GM21576 (cell line): Measurements from ENCODE around the gene TICAM1.
"Not testable (repeated sequence)": the region's sequence is repeated elsewhere in the genome, so short reads cannot be mapped to it uniquely, and the experiment has no call there.

Experiments used
- ATAC-seq: cut with Tn5 transposase; IDR thresholded peaks from one replicate; pipeline ENCODE4 v1.9.1; 2021; ENCODE audit warnings: mild to moderate bottlenecking, moderate library complexity; ENCODE audit not compliant: unreplicated experiment

TICAM1 gene

DNA sequence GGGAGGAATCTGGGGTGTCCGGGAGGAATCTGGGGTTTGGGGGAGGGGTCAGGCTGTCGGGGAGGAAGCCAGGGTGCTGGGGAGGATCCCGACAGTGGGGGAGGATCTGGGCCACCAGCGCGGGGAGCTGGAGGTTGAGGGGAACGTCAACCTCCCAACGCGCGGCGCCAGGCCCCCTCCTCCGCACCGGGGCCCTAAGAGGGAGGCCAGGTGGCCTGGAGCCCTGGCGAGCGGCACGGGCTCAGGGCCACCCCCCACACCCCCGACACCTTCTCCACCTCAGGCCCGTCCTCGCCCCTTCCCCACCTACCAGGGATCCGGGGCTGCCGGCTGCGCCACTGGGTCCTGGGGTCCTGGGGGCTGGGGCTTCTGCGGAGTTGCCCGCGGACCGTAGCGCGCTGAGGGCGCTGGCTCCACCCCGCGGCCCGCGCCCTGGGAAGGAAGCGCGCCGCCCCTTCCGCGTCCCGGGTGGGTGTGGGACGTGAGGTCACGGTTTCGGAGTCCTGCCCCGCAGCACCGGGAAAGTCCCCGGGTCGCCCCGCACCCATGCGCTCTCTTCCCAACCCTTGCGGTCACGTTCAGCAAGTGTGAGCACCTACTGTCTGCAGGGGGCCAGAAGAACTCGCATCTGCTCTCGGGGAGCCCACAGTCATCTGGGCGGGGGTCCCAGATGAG is at the start of gene TICAM1:
Gene TICAM1, minus strand, starts transcription at position 409 of the 675 bp plus-strand sequence. CDS start 13,335 bp downstream, outside the sequence.
- no peak for ATAC-seq

DNA sequence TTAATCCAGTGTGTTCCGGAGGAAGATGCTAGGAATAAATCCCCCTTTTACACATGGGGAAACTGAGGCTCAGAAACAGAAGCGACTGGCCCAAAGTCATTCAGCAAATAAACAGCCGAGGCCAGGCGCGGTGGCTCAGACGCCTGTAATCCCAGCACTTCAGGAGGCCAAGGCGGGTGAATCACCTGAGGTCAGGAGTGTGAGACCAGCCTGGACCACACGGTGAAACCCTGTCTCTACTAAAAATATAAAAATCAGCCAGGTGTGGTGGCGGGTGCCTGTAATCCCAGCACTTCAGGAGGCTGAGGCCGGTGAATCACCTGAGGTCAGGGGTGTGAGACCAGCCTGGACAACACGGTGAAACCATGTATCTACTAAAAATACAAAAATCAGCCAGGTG is 47.5 kb upstream of the TICAM1 start:
- ATAC-seq: no peak

DNA sequence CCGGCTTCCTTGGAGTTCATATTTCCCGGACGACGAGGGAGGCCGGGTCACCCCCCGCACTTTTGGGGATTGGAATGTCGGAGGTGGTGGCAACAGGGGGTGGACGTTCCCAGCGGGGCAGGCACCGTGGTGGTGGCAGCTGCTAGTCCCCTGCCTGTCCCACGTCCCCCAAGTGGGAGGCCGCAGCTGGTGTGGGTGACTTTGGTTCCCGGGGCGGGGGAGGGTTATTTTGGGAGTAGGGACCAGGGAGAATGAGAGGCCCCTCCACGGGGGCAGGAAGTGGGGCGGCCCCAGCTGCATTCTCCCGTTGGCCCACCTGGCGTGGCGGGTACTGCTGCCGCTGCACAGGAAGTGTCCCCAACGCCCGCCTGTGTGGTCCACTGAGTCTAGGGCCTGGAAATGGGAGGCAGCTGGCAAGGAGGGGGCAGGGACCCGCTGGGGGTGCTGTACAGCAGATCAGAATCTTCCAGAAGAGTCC is 47.0 kb upstream of the TICAM1 start:
- no peak for ATAC-seq

DNA sequence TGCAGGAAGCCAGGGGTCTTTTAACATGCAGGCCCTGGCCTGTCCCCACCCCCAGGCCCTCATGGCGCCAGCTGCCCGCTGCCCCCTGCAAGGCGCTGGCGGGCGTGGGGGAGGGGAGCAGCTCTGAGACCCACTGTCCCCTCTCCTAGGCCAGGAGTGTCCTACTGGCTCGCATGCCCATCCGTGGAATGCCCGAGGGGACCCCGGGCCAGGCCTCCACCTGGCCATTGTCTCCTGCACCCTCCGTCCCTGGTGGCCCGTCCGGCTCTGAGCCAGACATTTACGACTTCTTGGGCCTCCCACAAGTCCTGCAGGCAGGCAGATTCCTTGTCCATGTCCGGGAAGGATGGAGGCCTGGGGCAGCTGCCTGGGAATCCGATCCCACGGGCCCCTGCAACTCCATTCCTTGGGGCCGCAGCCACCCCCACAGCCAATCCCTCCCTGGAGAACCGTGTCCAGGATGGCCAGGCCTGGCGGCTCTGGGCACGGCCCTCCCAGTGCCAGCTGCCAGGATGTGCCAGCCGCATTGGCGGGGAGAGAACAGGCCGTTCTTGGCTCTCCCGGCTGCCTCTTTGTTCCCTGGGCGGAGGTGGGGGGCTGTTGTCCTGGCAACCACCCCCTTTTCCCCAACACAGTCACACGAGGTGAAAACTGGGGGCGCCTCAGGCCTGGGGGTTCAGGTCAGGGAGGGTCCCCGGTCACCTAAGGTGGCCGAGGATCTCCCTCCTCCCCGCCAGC is 46.4 kb upstream of the TICAM1 start:
- ATAC-seq: no peak

DNA sequence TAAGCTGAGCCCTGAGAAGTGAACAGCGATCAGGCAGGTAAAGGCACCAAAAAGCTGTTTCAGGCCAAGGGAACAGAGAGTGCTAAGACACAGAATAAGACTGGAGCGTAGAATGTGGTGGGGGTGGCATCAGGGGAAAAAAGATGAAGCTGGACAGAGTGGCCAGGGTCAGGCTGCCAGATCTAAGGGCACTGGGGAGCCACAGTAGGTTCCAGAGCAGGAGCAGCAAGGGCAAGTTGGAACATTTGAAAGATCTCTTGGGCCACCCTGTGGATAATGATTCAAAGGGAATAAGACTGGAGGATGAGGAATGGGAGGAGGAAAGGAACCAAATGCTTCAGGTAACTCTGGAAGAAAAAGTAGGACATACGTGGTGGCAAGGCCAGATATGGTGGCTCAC is 42.4 kb upstream of the TICAM1 start:
- ATAC-seq: no peak

DNA sequence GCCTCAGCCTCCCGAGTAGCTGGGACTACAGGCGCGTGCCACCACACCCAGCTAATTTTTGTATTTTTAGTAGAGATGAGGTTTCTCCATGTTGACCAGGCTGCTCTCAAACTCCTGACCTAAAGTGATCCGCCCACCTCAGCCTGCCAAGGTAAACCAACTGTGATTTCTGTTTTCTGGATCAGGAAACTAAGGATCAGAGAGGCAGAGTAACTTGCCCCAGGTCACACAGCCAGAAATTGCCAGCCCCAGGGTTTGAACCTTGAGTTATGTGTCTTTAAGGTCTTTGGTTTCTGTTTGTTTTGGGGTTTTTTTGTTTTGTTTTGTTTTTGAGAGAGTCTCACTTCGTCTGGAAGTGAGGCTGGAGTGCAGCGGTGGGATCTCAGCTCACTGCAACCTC is 40.2 kb upstream of the TICAM1 start:
- ATAC-seq: no peak

DNA sequence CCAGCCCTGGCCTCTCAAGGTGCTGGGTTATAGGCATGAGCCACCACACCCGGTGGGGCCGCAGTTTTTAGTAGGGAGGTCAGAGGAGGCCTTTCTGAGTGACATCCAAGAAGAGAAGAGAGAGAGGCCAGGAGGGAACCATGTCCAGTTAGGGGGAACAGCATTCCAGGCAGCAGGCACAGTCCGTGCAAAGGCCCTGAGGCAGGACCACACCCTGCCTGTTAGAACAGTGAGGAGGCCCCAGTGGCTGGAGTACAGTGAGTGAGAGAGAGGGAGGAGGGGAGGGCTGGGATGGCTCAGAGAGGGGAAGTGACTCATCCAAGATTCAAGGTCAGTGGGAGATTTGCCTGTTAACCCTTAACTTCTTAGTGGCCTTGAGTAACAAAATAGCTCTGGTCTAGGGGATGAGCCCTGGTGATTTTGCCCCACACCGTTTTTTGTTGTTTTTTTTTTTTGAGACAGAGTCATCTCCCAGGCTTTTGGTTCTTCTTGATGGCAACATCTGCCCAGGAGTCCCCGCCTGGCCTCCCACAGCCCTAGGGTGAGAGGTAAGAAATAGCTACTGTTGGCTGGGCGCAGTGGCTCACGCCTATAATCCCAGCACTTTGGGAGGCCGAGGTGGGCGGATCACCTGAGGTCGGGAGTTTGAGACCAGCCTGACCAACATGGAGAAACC is 38.7 kb upstream of the TICAM1 start:
- ATAC-seq: no peak

DNA sequence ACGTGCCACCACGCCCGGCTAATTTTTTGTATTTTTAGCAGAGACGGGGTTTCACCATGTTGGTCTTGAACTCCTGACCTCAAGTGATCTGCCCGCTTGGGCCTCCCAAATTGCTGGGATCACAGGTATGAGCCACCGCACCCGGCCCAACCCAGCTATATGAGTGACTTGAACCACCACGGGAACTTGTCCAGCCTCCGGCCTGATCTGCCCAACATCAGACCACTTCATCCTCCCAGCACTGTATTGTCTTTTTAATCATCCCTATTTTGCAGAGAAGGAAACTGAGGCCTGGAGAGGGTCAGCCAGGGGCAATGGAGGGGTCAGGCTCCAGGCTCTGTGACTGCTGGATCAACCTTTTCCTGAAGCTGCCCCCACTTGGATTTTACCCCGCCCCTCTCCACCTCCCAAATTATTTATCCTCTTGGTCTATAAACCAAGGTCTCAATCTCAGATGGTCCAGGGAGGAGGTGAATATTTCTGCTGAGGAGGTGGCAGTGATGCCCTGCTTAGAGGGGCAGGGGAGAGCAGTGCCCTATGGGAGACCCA is 36.8 kb upstream of the TICAM1 start:
- no peak for ATAC-seq

DNA sequence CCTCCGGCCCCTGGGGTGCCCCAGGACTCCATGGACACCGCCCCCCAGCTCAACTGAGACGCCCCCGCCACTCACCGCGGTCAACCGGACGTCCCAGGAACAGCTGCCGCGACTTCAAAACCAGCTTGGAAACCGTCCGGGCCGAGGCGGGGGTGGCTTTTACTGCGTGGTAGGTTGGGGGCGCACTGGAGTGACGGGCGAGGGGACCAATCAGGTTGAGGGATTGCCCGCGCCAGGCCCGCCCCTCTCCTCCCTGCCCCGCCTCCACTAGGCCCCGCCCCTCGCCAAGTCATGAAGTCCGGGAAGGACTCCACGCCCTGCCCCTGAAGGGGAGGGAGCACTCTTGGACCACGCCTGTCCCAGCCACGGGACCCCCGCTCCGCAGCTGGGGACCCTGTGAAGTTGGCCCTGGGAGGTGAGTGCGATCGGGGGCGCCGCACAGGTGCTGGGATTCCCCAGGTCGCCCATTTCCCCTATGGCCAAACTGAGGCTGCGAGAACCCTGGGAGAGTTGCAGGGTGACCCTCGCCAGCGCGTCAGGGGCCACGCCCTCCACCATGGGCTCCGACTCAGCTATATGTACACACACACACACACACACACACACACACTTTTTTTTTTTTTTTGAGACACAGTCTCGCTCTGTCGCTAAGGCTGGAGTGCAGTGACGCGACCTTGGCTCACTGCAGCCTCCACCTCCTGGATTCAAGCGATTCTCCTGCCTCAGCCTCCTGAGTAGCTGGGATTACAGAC is 36.2 kb upstream of the TICAM1 start, which contains the start of gene PLIN3:
Gene PLIN3, minus strand, starts transcription at position 134 of the 752 bp plus-strand sequence. CDS start 6,273 bp downstream, outside the sequence.
- no peak for ATAC-seq

DNA sequence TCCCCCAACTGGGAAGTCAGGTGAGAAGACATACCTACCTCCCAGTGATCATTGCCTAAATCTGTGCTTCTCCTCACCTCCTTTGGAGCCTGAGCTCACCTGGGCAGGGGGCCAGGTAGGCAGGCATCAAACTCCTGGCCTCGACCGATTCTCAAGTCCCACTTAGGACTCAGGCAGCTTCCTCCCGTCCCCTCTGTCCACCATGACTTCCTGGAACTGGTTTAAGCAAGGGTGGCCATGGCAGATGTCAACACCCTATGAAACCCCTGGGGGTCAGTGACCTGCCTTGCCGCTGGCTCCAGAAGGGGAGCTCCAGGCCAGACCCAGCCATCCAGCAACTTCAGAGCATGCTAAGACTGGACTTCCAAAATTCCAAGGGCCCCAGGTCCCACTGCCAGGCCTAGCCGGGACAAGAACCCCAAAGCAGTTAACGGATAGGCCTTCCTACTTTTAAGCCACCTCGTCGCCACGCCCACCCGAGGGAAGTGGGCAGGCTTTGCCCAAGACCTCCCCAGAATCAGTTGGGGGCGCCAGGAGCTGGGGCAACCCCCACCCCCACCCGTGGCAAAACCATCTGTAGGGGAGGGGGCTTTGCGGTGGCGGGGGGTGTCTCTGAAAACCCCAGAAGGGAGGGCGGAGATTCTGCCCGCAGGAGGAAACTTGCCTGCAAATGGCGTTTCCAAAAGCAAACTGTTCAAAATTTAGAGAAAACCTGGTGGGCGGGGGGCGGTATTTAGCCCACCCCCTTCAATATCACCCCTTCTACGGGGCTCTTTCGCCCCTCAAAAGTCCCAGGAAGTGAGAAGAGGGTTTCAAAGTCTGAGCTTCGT is 35.3 kb upstream of the TICAM1 start:
- no peak for ATAC-seq

DNA sequence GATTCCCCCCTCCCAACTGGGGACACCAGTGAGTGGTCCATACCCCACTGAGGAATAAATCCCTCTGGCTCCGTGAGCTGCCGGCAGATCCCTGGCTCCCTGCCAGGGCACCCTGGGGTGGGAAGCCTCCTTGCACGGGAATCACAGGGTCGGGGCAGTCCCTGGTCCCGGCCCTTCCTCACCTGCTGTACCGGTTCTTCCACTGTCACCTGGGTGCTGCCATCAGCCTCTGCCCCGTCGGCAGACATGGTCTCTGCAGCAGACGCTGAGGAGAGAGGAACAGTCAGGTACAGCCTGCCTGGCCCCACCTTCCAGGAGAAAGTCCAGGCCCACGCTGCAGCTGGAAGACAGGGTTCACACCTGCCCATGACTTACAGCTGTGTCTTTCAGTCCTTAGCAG is 29.6 kb upstream of the TICAM1 start:
- ATAC-seq: no peak

DNA sequence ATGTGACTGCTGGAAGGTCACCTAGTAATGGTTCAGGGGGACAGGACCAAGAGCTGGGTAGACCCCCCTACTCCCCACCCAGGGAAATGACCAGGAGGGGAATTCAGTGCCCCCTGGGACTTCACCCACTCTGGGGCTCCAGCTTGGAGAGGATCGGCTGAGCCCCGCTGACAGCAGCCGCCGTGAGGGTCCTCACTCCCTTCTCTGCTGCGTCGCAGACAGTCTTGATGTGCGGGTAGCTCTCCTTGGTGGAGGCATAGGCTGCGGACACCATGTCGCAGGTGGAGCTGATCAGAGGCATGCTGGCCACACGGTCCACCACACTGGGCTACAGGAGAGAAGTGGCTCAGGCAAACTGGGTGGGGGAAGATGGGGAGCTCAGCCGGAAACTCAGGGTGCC is 28.2 kb upstream of the TICAM1 start:
- no peak for ATAC-seq

DNA sequence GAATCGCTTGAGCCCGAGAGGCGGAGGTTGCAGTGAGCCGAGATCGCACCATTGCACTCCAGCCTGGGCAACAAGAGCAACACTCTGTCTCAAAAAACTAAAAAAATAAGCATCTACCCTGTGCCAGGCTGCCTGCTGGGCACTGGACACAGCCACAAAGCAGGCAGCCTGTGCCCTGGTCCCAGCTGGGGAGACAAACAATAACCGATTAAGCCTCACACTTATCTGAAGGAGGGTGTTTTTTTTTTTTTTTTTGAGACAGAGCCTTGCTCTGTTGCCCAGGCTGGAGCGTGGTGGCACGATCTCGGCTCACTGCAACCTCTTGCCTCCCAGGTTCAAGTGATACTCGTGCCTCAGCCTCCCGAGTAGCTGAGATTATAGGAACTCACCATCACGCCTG is 25.0 kb upstream of the TICAM1 start:
- ATAC-seq: not testable (repeated sequence)

DNA sequence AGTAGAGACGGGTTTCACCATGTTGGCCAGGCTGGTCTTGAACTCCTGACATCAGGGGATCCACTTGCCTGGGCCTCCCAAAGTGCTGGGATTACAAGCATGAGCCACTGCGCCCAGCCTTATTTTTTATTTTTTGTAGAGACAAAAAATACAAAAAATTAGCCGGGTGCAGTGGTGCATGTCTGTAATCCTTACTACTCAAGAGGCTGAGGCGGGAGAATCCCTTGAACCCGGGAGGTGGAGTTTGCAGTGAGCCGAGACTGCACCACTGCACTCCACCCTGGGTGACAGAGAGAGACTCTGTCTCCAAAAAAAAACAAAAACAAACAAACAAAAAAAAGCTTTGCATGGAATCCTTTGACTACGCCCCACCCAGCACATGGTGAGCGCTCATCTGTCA is 22.0 kb upstream of the TICAM1 start:
- not testable (repeated sequence) for ATAC-seq

DNA sequence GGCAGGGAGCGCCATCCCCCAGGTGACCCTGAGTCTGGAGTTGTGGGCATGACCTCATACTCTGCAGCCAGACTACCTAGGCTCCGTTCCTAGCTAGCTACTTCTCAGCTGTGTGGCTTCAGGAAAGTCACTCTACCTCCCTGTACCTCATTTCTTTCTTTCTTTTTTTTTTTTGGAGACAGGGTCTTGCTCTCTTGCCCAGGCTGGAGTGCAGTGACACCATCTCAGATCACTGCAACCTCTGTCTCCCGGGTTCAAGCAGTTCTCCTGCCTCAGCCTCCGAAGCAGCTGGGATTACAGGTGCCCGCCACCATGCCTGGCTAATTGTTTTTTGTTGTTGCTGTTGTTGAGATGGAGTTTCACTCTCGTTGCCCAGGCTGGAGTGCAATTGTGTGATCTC is 21.0 kb upstream of the TICAM1 start:
- no peak for ATAC-seq

DNA sequence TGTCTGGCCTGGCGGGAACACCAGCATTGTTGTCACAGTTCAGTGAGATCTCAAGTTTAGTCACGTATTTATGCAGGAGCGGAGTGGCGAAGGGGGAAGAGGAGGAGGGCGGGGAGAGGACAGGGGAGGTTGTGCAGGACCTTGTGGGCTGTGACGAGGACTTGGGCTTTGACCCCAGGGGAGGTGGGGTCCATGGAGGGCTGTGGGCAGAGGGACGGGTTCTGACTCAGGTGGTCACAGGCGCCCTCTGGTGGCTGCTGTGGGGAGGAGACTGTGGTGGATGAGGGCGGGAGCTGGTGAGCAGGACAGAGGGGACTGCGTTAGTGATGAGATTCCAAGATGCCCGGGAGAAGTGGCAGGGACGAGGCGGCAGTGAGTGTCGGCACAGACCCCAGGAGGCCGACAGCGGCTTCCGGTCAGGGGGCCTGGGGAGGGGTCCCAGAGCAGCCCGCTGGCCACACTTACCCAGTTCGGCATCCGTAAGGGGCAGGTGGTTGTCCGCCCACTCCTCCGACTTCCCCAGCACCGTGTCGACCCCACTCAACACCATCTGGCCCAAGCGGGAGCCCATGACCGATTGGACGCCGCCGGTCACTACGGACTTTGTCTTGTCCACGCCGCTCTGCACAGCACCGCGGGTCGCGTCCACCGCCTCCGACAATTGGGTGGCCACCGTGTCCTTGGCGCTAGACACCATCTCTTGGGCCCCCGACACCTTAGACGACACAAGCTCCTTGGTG is 20.2 kb upstream of the TICAM1 start:
- no peak for ATAC-seq

DNA sequence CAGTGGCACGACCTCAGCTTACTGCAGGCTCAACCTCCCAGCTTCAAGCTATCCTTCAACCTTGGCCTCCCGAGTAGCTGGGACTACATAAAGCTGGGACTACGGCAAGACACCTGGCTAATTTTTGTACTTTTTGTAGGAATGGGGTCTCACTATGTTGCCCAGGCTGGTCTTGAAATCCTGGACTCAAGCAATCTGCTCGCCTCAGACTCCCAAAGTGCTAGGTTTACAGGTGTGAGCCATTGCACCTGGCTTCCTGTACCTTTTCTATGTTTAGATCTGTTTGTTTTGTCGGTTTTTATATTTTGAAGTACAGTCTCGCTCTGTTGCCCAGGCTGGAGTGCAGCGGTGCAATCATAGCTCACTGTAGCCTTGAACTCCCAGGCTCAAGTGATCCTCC is 17.5 kb upstream of the TICAM1 start:
- no peak for ATAC-seq

DNA sequence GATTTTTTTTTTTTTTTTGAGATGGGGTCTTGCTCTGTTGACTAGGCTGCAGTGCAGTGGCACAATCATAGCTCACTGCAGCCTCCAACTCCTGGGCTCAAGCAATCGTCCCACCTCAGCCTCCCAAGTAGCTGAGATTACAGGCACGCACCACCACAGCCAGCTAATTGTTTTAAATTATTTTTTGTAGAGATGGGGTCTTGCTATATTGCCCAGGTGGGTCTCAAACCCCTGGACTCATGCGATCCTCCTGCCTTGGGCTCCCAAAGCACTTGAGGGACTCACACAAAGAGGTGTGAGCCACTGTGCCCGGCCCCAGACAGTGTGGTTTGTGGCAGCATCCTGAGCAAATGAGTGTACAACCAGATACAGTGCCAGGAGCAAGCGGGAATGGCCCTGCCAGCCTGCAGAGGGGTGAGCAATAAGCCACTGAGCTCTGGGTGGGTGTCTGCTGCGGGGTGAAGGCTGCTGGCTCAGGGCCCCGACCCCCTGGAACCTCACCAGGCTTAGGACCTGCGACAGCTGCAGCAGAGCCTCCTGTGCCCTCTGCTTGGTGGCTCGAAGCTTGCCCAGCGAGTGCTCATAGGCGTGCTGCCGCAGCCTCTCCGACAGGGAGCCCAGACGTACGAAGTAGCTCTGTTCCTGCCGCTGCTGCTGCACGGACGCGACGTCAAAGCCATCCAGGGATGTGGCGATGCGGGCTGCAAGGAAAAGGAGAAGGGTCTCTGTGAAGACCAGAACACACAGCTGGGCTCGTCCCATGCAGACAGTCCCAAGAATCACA is 15.9 kb upstream of the TICAM1 start:
- no peak for ATAC-seq
